Lower leg skin (tissue), 4 donors: ENCODE data around the gene LINGO4. TPM values are rescaled to one million over a fixed set of nuclear protein-coding genes. Genes with fewer than 3 reads are reported as not detected.

Experiments used
- DNase-seq, 2 donors: peaks; one replicate each; pipeline ENCODE4 v3.0.0-alpha.2; 2019; ENCODE audit warnings: low spot score in 2 of 2
- H3K4me3 ChIP-seq: fragments of 200-600 bp; sonication (generic); 2 replicates; pipeline ENCODE4 v1.5.1; 2017; ENCODE audit warnings: mild to moderate bottlenecking, low read depth; ENCODE audit not compliant: poor library complexity, severe bottlenecking
- POLR2A ChIP-seq, 2 donors: fragments of 450-650 bp; IDR thresholded peaks; one replicate each; pipeline ENCODE4 v1.6.1; 2016 to 2017; ENCODE audit warnings: antibody characterized with exemption in 2 of 2, mild to moderate bottlenecking in 1 of 2, moderate library complexity in 1 of 2
- WGBS, 2 donors: methylation state at CpG; one replicate each; pipeline ENCODE4 v1.1.5; 2018; 5-methylcytosine and 5-hydroxymethylcytosine counted together
- intact Hi-C: fragments of 100-400 bp; cut with DNase I; formaldehyde crosslinking; loops from one replicate; pipeline ENCODE4 v1.15.0; 2023; ENCODE audit warnings: low total_unique reads
- total RNA-seq, 4 donors: library from RNA; depleted of rRNA; stranded (reverse); fragments of >200 nt; gene quantifications; one replicate each; pipeline ENCODE4 v1.1.0, GENCODE V29; 2016
- TF ChIP-seq, protein P1 (sequence below), 3 donors: fragments of 450-650 bp; IDR thresholded peaks; one replicate each; pipeline ENCODE4 v1.5.1; 2016; ENCODE audit warnings: antibody characterized with exemption in 3 of 3, mild to moderate bottlenecking in 3 of 3, moderate library complexity in 2 of 3

LINGO4 gene
- total RNA-seq, 4 donors from 2014 or later: 0.17 to 0.36 (median 0.34) TPM; not detected in 1

DNA sequence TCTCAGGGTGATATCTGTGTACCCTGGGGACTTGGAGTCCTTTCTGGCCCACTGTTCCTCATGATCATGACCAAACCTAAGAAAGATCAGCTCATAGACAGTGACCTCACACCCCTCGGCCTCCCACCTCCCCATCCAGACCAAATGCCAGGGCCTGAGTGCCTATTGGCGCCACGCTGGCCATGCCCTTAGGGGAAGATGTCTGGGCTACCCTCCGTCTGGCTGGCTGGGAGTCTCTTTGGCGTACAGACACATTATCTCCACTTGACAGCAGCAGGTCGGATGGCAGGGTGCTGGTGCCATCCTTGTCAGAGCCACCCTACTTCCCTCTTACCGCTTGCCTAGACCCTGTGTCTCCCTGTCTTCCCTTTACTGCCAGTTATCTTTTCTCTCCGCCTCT is 18.0 kb upstream of the LINGO4 start:
- 81 to 83% methylated on average over 8 of the region's 8 CpGs for WGBS, 2 donors
- intact Hi-C loops: no loop called here
- DNase-seq: no peak
- no peak overlapping the region for H3K4me3 ChIP-seq
- TF ChIP-seq, protein P1, sequence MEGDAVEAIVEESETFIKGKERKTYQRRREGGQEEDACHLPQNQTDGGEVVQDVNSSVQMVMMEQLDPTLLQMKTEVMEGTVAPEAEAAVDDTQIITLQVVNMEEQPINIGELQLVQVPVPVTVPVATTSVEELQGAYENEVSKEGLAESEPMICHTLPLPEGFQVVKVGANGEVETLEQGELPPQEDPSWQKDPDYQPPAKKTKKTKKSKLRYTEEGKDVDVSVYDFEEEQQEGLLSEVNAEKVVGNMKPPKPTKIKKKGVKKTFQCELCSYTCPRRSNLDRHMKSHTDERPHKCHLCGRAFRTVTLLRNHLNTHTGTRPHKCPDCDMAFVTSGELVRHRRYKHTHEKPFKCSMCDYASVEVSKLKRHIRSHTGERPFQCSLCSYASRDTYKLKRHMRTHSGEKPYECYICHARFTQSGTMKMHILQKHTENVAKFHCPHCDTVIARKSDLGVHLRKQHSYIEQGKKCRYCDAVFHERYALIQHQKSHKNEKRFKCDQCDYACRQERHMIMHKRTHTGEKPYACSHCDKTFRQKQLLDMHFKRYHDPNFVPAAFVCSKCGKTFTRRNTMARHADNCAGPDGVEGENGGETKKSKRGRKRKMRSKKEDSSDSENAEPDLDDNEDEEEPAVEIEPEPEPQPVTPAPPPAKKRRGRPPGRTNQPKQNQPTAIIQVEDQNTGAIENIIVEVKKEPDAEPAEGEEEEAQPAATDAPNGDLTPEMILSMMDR (IDR thresholded peaks at IDR 0.05): no peak
- TF ChIP-seq POLR2A (IDR thresholded peaks at IDR 0.05): no peak

GRCh38 chr1:151822404-151822803 is 17.2 kb upstream of the LINGO4 start:
- no peak for TF ChIP-seq POLR2A (IDR thresholded peaks at IDR 0.05)
- TF ChIP-seq, protein P1 (IDR thresholded peaks at IDR 0.05): no peak
- H3K4me3 ChIP-seq: no peak overlapping the region
- intact Hi-C loops: no loop called here
- WGBS, 2 donors: 61 to 68% methylated on average over 7 of the region's 7 CpGs
- DNase-seq: no peak

DNA sequence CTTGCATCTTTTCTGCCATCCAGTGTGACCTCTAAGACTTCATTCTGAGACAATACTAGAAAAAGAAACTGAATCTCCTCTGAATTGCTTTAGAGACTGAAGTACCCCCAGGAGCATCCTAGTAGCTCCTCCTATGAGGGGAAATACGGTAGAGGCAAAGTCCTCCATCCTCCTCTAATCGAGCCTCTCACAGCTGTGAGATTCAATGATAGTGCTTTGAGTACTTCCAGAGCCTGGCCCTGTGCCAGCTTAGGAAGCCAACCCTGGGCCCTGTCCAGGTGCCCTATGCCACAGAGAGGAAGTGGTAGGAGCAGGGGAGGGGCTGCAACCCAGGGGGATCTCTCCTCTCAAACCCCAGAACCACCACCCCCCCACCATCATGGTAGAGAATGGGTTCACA is 15.7 kb upstream of the LINGO4 start:
- TF ChIP-seq, protein P1 (IDR thresholded peaks at IDR 0.05): no peak
- no peak for TF ChIP-seq POLR2A (IDR thresholded peaks at IDR 0.05)
- H3K4me3 ChIP-seq: no peak overlapping the region
- WGBS, 2 donors: 12 to 28% methylated on average over 2 of the region's 2 CpGs
- intact Hi-C loops: no loop called here
- DNase-seq: no peak

DNA sequence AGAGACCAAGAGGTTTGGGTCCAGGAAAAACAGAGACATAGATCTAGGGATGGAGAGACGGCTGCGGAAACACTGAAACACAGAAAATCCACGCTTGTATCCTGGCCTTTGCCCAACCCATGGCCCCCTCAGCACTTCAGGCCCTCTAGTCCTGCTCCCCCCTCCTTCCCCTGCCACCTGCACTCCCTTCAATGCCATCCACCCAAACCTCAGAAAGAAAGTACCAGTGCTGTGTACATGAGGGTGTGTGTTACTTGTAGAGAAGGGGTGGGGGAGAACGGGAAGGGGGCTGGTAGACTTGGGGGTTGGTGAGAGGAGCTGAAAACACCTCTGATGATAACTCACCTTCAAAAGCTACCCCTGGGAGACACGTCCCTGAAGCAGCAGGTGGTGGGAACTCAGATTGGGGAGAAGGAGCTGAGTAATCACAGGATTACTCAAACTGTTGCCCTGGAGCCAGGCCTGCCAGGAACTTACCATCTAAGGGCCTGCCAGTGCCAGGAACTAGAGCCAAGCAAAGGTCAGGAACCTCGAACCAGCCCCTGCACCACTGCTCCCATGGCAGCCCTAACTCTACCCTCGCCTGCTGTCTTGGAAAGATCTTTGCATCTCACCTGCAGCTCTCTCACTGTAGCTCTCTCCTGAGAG is 14.9 kb upstream of the LINGO4 start:
- no peak overlapping the region for H3K4me3 ChIP-seq
- no peak for DNase-seq
- intact Hi-C loops: no loop called here
- 67 to 73% methylated on average over 7 of the region's 7 CpGs for WGBS, 2 donors
- TF ChIP-seq POLR2A (IDR thresholded peaks at IDR 0.05): no peak
- TF ChIP-seq, protein P1 (IDR thresholded peaks at IDR 0.05): no peak

DNA sequence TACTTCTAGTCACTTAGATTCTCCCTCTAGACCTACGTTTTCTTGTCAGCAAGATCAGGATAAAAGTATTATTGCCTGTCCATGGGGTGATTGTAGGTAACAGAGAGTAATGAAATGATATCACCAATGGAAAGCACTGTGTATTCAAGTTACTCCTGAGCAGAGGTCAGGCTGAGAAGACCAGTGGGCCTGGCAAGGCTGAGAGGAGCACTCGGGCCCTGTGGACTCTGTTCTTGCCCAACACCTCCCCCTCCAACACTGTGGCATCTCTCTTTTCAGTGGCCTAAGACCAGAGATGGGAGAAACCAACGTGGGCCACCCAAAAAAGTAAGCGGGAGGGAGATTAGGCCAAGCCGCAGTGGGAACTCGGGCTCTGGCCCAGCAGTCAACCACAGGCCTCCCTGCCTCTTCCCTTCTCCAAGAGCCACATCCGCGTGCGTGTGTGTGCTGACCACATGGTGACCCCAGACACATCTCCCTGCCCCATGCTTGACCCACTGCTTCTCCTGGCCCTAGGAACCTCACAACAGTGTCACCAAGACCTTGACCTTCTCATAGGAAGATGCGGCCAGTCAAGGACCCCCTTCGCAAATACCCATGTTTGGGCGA is 14.1 kb upstream of the LINGO4 start:
- no peak for DNase-seq
- no peak overlapping the region for H3K4me3 ChIP-seq
- intact Hi-C loops: no loop called here
- TF ChIP-seq, protein P1 (IDR thresholded peaks at IDR 0.05): no peak
- TF ChIP-seq POLR2A (IDR thresholded peaks at IDR 0.05): no peak
- WGBS, 2 donors: 83 to 85% methylated on average over 12 of the region's 12 CpGs
